Left lung (tissue), 10 donors: ENCODE results near the gene RAP2A. TPM values are rescaled to one million over a fixed set of nuclear protein-coding genes. Genes with fewer than 3 reads are reported as not detected.

Experiments used
- ATAC-seq: fragments of 200-7000 bp; cut with Tn5 transposase; one replicate; pipeline ENCODE4 v1.9.1; 2020; ENCODE audit warnings: moderate library complexity
- DNase-seq, 4 donors: peaks; one replicate each; pipeline ENCODE4 v3.0.0-alpha.2; 2013 to 2020
- H3K27ac ChIP-seq, 2 donors: fragments of 200-600 bp; sonication (generic) in 1 of 2; one replicate each; pipeline versions ENCODE4 v1.5.0 to v1.8.0; 2020 to 2021
- H3K27me3 ChIP-seq, 2 donors: fragments of 200-600 bp; sonication (generic) in 1 of 2; one replicate each; pipeline versions ENCODE4 v1.5.0 to v1.8.0; 2020 to 2021
- H3K36me3 ChIP-seq, 2 donors: fragments of 200-600 bp; sonication (generic) in 1 of 2; one replicate each; pipeline versions ENCODE4 v1.5.0 to v1.8.0; 2020 to 2021
- H3K4me1 ChIP-seq, 2 donors: fragments of 200-600 bp; one replicate each; pipeline ENCODE4 v1.8.0; 2021
- H3K4me3 ChIP-seq, 2 donors: fragments of 200-600 bp; sonication (generic) in 1 of 2; one replicate each; pipeline versions ENCODE4 v1.5.0 to v1.8.0; 2020 to 2021; ENCODE audit warnings: mild to moderate bottlenecking in 1 of 2
- H3K9me3 ChIP-seq, 2 donors: fragments of 200-600 bp; sonication (generic) in 1 of 2; one replicate each; pipeline versions ENCODE4 v1.5.0 to v1.8.0; 2020 to 2021
- CTCF ChIP-seq, 2 donors: fragments of 200-600 bp; sonication (generic) in 1 of 2; IDR thresholded peaks; one replicate each; pipeline versions ENCODE4 v1.5.0 to v1.8.0; 2021; ENCODE audit warnings: antibody characterized with exemption in 2 of 2
- intact Hi-C, 2 donors: fragments of 100-400 bp; cut with DNase I; formaldehyde crosslinking; loops; one replicate each; pipeline versions ENCODE4 v1.11.2 to v1.14.2; 2022
- polyA plus RNA-seq, 6 donors: library from polyadenylated mRNA; unstranded; fragments of 120-200 nt; gene quantifications; one replicate each; pipeline ENCODE4 v1.2.1, GENCODE V29; 2013; ENCODE audit not compliant: insufficient read length in 6 of 6
- total RNA-seq, 2 donors: library from RNA; stranded (reverse); fragmentation: NEBNext Ultra II Directional; extraction: Animal tissue kit (Norgen Biotek cat#: 25700); gene quantifications; one replicate each; pipeline ENCODE4 v1.2.1, GENCODE V29; 2021
- donor health status: DM: no; HTN: yes; CAD: no.
- donor health status: DM: no; HTN: no; CAD: no.

RAP2A gene
- total and polyA plus RNA-seq, 8 donors = 44.7 to 53.5 (median 49.1) TPM

GRCh38 chr13:97403893-97404750 lies 29.8 kb upstream of the RAP2A start:
- no peak for DNase-seq
- H3K9me3 ChIP-seq = no peaks in the 10 kb centered on the region
- no peak for TF ChIP-seq CTCF (IDR thresholded peaks at IDR 0.05)
- H3K4me1 ChIP-seq = no peaks in the 10 kb centered on the region
- no peak overlapping the region for H3K4me3 ChIP-seq
- H3K27ac ChIP-seq = no peak overlapping the region
- intact Hi-C loops = no loop called here
- H3K36me3 ChIP-seq = no peaks in the 10 kb centered on the region
- no peaks in the 10 kb centered on the region for H3K27me3 ChIP-seq
- ATAC-seq = no peak

- TF ChIP-seq CTCF (IDR thresholded peaks at IDR 0.05) = no peak
- intact Hi-C loops = no loop called here
- no peaks in the 10 kb centered on the region for H3K36me3 ChIP-seq
- no peak for ATAC-seq
- no peak overlapping the region for H3K27ac ChIP-seq
- H3K4me3 ChIP-seq = no peak overlapping the region
- DNase-seq = no peak
- no peaks in the 10 kb centered on the region for H3K4me1 ChIP-seq
- H3K9me3 ChIP-seq = no peaks in the 10 kb centered on the region
- H3K27me3 ChIP-seq = no peaks in the 10 kb centered on the region
These were observed 26.4 kb upstream of the RAP2A start for GRCh38 chr13:97407540-97407939.

- TF ChIP-seq CTCF (IDR thresholded peaks at IDR 0.05) = no peak
- intact Hi-C loops = no loop called here
- no peaks in the 10 kb centered on the region for H3K36me3 ChIP-seq
- no peak for DNase-seq
- no peak overlapping the region for H3K27ac ChIP-seq
- no peak overlapping the region for H3K4me3 ChIP-seq
- ATAC-seq = no peak
- no peaks in the 10 kb centered on the region for H3K27me3 ChIP-seq
- no peaks in the 10 kb centered on the region for H3K9me3 ChIP-seq
- no peaks in the 10 kb centered on the region for H3K4me1 ChIP-seq
These were observed 25.0 kb upstream of the RAP2A start for GRCh38 chr13:97408938-97409337.

- DNase-seq = no peak
- Histone ChIP-seq H3K36me3 (no peaks in the 10 kb centered on the region), H3K4me1 (no peaks in the 10 kb centered on the region), H3K27ac (no peak overlapping the region), H3K27me3 (no peaks in the 10 kb centered on the region), H3K9me3 (no peaks in the 10 kb centered on the region), H3K4me3 (no peak overlapping the region)
- TF ChIP-seq CTCF (IDR thresholded peaks at IDR 0.05) = no peak
- intact Hi-C loops = no loop called here
- ATAC-seq = no peak
These were observed 22.0 kb upstream of the RAP2A start for GRCh38 chr13:97411984-97412383.

GRCh38 chr13:97413694-97414093 lies 20.3 kb upstream of the RAP2A start:
- no peak overlapping the region for H3K27ac ChIP-seq
- no peaks in the 10 kb centered on the region for H3K4me1 ChIP-seq
- H3K4me3 ChIP-seq = no peak overlapping the region
- DNase-seq = no peak
- H3K27me3 ChIP-seq = no peaks in the 10 kb centered on the region
- H3K9me3 ChIP-seq = no peaks in the 10 kb centered on the region
- H3K36me3 ChIP-seq = no peaks in the 10 kb centered on the region
- intact Hi-C loops = no loop called here
- ATAC-seq = no peak
- TF ChIP-seq CTCF (IDR thresholded peaks at IDR 0.05) = no peak
